ENCODE results near the gene TMPRSS15.

DNA sequence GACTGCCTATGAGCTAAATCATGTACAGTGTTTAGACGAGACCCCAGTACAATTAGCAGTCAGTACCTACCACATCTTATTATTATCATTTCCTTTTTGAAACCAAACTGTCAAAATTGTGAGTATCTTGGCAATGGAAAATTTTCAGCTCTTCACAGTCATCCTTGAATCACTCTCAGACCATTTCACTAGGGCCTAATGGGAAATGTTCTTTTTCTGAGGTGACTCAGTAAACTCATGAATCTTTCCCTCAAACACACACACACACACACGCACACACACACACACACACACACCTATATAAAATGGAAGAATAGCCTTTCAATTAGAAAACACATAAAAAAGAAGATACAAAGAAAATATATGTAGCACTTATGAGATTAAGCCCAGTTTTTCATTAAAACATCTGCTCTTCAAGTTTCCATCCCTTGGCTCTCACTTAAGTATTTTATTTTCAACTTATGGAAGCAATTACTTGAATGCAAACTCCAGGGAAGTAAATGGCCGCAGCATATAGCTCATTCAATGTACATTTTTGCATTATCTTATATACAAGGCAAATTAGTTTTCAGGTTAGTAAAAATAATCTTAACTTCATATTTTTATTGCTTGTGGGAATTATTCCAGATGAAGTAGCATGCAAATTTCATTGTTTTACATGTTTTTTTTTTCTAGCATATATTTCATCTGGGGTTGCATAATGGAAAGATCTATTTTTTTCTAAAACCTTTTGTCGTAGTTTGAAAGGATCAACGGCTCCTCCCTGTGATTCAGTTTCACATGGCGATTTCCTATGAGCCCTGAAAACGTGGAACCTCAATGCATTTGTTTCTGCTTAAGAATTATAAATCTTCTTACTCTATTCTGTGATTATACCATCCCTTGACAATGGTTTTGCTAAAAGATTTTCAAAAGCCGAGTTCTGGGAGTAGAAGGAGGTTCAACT, 46.3 kb upstream of the TMPRSS15 start:
- TF ChIP-seq ZNF830 (CRISPR knock-in tag; IDR thresholded peaks at IDR 0.05) (no peak), ZBTB8A (IDR thresholded peaks at IDR 0.05; ENCODE audit: partially characterized antibody) (no peak), ZNF224 (CRISPR knock-in tag; IDR thresholded peaks at IDR 0.05) (no peak), AFF4 (CRISPR knock-in tag; IDR thresholded peaks at IDR 0.05) (no peak), NR2C1 (IDR thresholded peaks at IDR 0.05) (no peak), NR2C1 (tag; IDR thresholded peaks at IDR 0.05) (no peak), POLR2A (conservative IDR thresholded peaks at IDR 0.05) (no peak), MIER1 (IDR thresholded peaks at IDR 0.05; ENCODE audit: low read depth) (no peak)
- TF ChIP-seq, protein P1, sequence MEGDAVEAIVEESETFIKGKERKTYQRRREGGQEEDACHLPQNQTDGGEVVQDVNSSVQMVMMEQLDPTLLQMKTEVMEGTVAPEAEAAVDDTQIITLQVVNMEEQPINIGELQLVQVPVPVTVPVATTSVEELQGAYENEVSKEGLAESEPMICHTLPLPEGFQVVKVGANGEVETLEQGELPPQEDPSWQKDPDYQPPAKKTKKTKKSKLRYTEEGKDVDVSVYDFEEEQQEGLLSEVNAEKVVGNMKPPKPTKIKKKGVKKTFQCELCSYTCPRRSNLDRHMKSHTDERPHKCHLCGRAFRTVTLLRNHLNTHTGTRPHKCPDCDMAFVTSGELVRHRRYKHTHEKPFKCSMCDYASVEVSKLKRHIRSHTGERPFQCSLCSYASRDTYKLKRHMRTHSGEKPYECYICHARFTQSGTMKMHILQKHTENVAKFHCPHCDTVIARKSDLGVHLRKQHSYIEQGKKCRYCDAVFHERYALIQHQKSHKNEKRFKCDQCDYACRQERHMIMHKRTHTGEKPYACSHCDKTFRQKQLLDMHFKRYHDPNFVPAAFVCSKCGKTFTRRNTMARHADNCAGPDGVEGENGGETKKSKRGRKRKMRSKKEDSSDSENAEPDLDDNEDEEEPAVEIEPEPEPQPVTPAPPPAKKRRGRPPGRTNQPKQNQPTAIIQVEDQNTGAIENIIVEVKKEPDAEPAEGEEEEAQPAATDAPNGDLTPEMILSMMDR (IDR thresholded peaks at IDR 0.05 in 2 of 3, conservative IDR thresholded peaks at IDR 0.05 in 1 of 3; ENCODE audit: insufficient read depth in 2 of 3, low read depth in 1 of 3, low read length in 3 of 3), result no peak

All from K562 (cell line).